Testis (tissue), 5 donors: ENCODE measurements around the gene ATG12. TPM values are rescaled to one million over a fixed set of nuclear protein-coding genes. Genes with fewer than 3 reads are reported as not detected.
"Not testable (repeated sequence)": the region's sequence is repeated elsewhere in the genome, so short reads cannot be mapped to it uniquely, and the experiment has no call there.

Experiments used
- DNase-seq: peaks from one replicate; pipeline ENCODE4 v3.0.0-alpha.2; 2019
- H3K27ac ChIP-seq, 2 donors: fragments of 200-600 bp; sonication (generic); one replicate each; pipeline ENCODE4 v1.5.1; 2019
- H3K27me3 ChIP-seq: fragments of 200-600 bp; sonication (generic); one replicate; pipeline ENCODE4 v1.5.1; 2019
- H3K36me3 ChIP-seq: fragments of 200-600 bp; sonication (generic); one replicate; pipeline ENCODE4 v1.5.1; 2017; ENCODE audit warnings: low read depth; ENCODE audit errors: missing control alignments
- H3K4me1 ChIP-seq: fragments of 200-600 bp; sonication (generic); one replicate; pipeline ENCODE4 v1.5.1; 2019
- H3K4me3 ChIP-seq, 2 donors: fragments of 200-600 bp; sonication (generic); one replicate each; pipeline ENCODE4 v1.5.1; 2017 to 2019
- H3K9me3 ChIP-seq: fragments of 200-600 bp; sonication (generic); one replicate; pipeline ENCODE4 v1.5.1; 2017
- POLR2A ChIP-seq: fragments of 450-650 bp; IDR thresholded peaks from one replicate; pipeline ENCODE4 v1.6.1; 2017; ENCODE audit warnings: antibody characterized with exemption, mild to moderate bottlenecking, moderate library complexity
- WGBS, 2 donors: methylation state at CpG; one replicate each; pipeline ENCODE4 v1.1.5; 2018; 5-methylcytosine and 5-hydroxymethylcytosine counted together
- intact Hi-C: fragments of 100-400 bp; cut with DNase I; formaldehyde crosslinking; loops from one replicate; pipeline ENCODE4 v1.15.1; 2023; ENCODE audit warnings: low total_unique reads
- long read RNA-seq, 2 donors: transcript quantifications; one replicate each; lab custom pipeline, GENCODE V29; 2026
- polyA plus RNA-seq: library from polyadenylated mRNA; stranded (reverse); fragments of 350-450 nt; fragmentation: Illumina TruSeq; extraction: RNeasy Lipid Tissue Mini Kit (QIAGEN cat#74804); gene quantifications from one replicate; pipeline ENCODE4 v1.2.3, GENCODE V29; 2014; ENCODE audit warnings: low read depth, low replicate concordance; ENCODE audit not compliant: insufficient read depth
- total RNA-seq, 2 donors: library from RNA; depleted of rRNA; stranded (reverse); fragments of >200 nt; gene quantifications; one replicate each; pipeline ENCODE4 v1.2.3, GENCODE V29; 2016
- TF ChIP-seq, protein P1 (sequence below), 3 experiments: fragments of 450-650 bp in 2 of 3; fragments of 200-600 bp in 1 of 3; sonication (generic) in 1 of 3; IDR thresholded peaks; one replicate each; pipeline ENCODE4 v1.5.1; 2016 to 2019; ENCODE audit warnings: antibody characterized with exemption in 3 of 3, mild to moderate bottlenecking in 2 of 3, moderate library complexity in 1 of 3

ATG12 gene
- total RNA-seq (10 to 100 TPM; 49.7 to 65.8 TPM), polyA plus RNA-seq (50.5 TPM)
- long read RNA-seq, donor 1, full-length matches to known transcripts: 27 of 27 reads
- long read RNA-seq, donor 1, partial matches to known transcripts: 0 of 27 reads
- long read RNA-seq, donor 1, other reads (novel, unspliced or antisense): 0 of 27 reads
- long read RNA-seq, donor 2, full-length matches to known transcripts: 8 of 101 reads
- long read RNA-seq, donor 2, partial matches to known transcripts: 93 of 101 reads
- long read RNA-seq, donor 2, other reads (novel, unspliced or antisense): 0 of 101 reads

DNA sequence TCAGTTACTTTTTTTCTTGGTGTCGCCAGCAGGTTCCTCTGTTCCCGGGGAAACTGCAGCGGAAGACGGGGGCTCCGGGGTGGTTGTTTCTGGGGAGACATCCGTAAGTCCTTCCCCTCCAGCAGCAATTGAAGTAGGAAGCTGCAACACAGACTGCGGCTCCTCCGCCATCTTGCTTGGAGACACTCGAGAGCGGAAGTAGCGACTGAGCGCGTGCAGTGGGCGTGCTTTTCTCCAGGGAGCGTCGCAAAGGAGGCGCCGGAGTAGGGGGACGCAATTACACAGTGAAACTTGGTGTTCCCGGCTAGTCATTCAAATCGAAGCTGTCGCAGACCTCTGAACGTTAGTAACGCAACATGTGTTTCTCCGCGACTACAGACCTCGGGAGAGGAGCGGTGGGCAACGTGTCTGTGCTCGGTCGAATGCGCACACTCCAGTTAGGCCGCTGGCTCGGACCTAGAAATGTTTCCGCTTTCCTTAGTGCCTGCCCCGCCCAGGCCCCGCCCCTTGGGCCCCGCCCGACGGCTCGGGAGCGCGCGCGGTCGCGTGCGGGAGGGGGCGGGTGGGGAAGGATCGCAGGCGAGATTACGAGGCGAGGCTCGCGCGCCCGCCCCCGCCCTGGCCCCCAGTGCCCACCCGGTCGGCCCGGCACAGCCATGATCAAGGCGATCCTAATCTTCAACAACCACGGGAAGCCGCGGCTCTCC lies at the start of gene ATG12, which contains the start of gene AP3S1:
TSS of gene ATG12 (minus strand) at position 184 of the 707 bp plus-strand sequence. CDS start at position 171, 13 bp downstream.
TSS of gene AP3S1 (plus strand) at position 554 of the 707 bp plus-strand sequence. CDS start at position 657, 103 bp downstream.
- Histone ChIP-seq H3K4me1 (peaks cover 23% of the 10 kb centered on the region), H3K36me3 (no peaks in the 10 kb centered on the region), H3K9me3 (no peaks in the 10 kb centered on the region), H3K27me3 (no peaks in the 10 kb centered on the region), H3K27ac (peak within 1 kb of the TSS; percentile 93 to 97), H3K4me3 (peak within 1 kb of the TSS; percentile 71 to 98)
- 0 to 11% methylated on average over 1 to 64 of the region's 65 CpGs for WGBS, 2 donors
- intact Hi-C loops: no loop called here
- DNase-seq: peak; percentile 97
- peak; percentile 95 for TF ChIP-seq POLR2A
- TF ChIP-seq, protein P1, sequence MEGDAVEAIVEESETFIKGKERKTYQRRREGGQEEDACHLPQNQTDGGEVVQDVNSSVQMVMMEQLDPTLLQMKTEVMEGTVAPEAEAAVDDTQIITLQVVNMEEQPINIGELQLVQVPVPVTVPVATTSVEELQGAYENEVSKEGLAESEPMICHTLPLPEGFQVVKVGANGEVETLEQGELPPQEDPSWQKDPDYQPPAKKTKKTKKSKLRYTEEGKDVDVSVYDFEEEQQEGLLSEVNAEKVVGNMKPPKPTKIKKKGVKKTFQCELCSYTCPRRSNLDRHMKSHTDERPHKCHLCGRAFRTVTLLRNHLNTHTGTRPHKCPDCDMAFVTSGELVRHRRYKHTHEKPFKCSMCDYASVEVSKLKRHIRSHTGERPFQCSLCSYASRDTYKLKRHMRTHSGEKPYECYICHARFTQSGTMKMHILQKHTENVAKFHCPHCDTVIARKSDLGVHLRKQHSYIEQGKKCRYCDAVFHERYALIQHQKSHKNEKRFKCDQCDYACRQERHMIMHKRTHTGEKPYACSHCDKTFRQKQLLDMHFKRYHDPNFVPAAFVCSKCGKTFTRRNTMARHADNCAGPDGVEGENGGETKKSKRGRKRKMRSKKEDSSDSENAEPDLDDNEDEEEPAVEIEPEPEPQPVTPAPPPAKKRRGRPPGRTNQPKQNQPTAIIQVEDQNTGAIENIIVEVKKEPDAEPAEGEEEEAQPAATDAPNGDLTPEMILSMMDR (IDR thresholded peaks at IDR 0.05): no peak

DNA sequence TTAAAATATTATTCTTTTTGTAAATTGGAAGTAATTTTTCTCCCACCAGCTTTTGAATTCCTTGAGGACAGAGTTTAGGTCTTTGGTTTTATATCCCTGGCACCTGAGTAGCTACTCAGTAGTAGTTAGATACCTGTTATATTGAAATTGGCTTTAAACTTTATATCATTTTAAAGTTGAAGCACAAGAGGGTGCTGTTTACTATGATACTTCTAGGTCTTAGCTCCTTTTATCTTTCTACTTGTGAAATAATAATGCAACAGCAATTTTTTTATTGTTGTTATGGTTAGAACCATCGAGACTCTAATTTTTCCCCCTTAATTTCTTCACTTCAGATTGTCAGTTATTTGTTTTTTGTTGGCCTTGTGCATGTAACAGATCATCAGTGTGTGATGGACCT lies 46.7 kb upstream of the ATG12 start:
- Histone ChIP-seq H3K9me3 (no peaks in the 10 kb centered on the region), H3K36me3 (no peaks in the 10 kb centered on the region), H3K27ac (no peak overlapping the region), H3K27me3 (no peaks in the 10 kb centered on the region), H3K4me1 (no peaks in the 10 kb centered on the region), H3K4me3 (no peak overlapping the region)
- TF ChIP-seq, protein P1 (IDR thresholded peaks at IDR 0.05): peak in 1 of 3 experiments; percentile 36
- no peak for TF ChIP-seq POLR2A
- WGBS, 2 donors: 32 to 55% methylated on average over 1 of the region's 1 CpG
- no peak for DNase-seq
- intact Hi-C loops: no loop called here

- 77 to 78% methylated on average over 3 of the region's 3 CpGs for WGBS, 2 donors
- intact Hi-C loops, H3K4me1 ChIP-seq, H3K36me3 ChIP-seq, H3K9me3 ChIP-seq, H3K27me3 ChIP-seq, H3K27ac ChIP-seq, H3K4me3 ChIP-seq, DNase-seq: not testable (repeated sequence)
Measured at GRCh38 chr5:115885208-115885607, 43.8 kb upstream of the ATG12 start.

- Histone ChIP-seq H3K27me3 (no peaks in the 10 kb centered on the region), H3K27ac (no peak overlapping the region), H3K4me3 (no peak overlapping the region), H3K4me1 (no peaks in the 10 kb centered on the region), H3K9me3 (no peaks in the 10 kb centered on the region), H3K36me3 (no peaks in the 10 kb centered on the region)
- TF ChIP-seq, protein P1 (IDR thresholded peaks at IDR 0.05): no peak
- WGBS, 2 donors: 92 to 100% methylated on average over 1 of the region's 1 CpG
- DNase-seq: no peak
- intact Hi-C loops: no loop called here
Measured at GRCh38 chr5:115884704-115885103, 43.3 kb upstream of the ATG12 start.

- H3K4me3 ChIP-seq, H3K36me3 ChIP-seq, H3K9me3 ChIP-seq, H3K4me1 ChIP-seq, H3K27ac ChIP-seq, DNase-seq, H3K27me3 ChIP-seq, intact Hi-C loops: not testable (repeated sequence)
- whole genome bisulfite sequencing, 2 donors: 85 to 92% methylated on average over 4 to 8 of the region's 8 CpGs
Measured at GRCh38 chr5:115882434-115882833, 41.1 kb upstream of the ATG12 start.

DNA sequence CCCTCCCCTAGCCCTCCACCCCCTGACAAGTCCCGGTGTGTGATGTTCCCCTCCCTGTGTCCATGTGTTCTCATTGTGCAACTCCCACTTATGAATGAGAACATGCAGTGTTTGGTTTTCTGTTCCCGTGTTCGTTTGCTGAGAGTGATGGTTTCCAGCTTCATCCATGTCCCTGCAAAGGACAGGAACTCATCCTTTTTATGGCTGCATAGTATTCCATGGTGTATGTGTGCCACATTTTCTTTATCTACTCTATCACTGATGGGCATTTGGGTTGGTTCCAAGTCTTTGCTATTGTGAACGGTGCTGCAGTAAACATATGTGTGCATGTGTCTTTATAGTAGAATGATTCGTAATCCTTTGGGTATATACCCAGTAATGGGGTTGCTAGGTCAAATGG lies 36.0 kb upstream of the ATG12 start:
- H3K27me3 ChIP-seq, H3K36me3 ChIP-seq, H3K4me1 ChIP-seq, DNase-seq, H3K9me3 ChIP-seq, H3K27ac ChIP-seq, intact Hi-C loops, H3K4me3 ChIP-seq: not testable (repeated sequence)
- 93 to 94% methylated on average over 5 of the region's 5 CpGs for WGBS, 2 donors
